BLaER1 (cell line): ENCODE data around the gene AFAP1L2.
A peak's percentile ranks its signal among the peaks of the same experiment; 100 is the strongest.

ENCODE experiments used
- H3K27ac ChIP-seq: shearing (Covaris generic); formaldehyde crosslinking; 2 replicates; pipeline ENCODE4 v1.8.1; 2022
- H3K27me3 ChIP-seq: shearing (Covaris generic); formaldehyde crosslinking; 2 replicates; pipeline ENCODE4 v1.8.1; 2022
- H3K36me3 ChIP-seq: shearing (Covaris generic); formaldehyde crosslinking; 2 replicates; pipeline ENCODE4 v1.8.1; 2022
- H3K4me1 ChIP-seq: shearing (Covaris generic); formaldehyde crosslinking; 2 replicates; pipeline ENCODE4 v1.8.1; 2022
- H3K4me2 ChIP-seq: shearing (Covaris generic); formaldehyde crosslinking; 2 replicates; pipeline ENCODE4 v1.8.1; 2022
- H3K4me3 ChIP-seq: shearing (Covaris generic); formaldehyde crosslinking; 2 replicates; pipeline ENCODE4 v1.8.1; 2022
- H3K9ac ChIP-seq: shearing (Covaris generic); formaldehyde crosslinking; 2 replicates; pipeline ENCODE4 v1.8.1; 2022
- H3K9me3 ChIP-seq: shearing (Covaris generic); formaldehyde crosslinking; 2 replicates; pipeline ENCODE4 v1.8.1; 2022
- H4K20me1 ChIP-seq: shearing (Covaris generic); formaldehyde crosslinking; 2 replicates; pipeline ENCODE4 v1.8.1; 2022
- Cebpa-rat ChIP-seq: shearing (Covaris generic); IDR thresholded peaks from 2 replicates; pipeline ENCODE4 v1.8.1; 2022

Gene AFAP1L2

GRCh38 chr10:114412907-114413797 lies 8.8 kb upstream of the AFAP1L2 start:
- peaks cover 10% of the 10 kb centered on the region for H3K4me1 ChIP-seq
- no peaks in the 10 kb centered on the region for H3K27me3 ChIP-seq
- no peak for TF ChIP-seq Cebpa-rat
- no peaks in the 10 kb centered on the region for H3K36me3 ChIP-seq
- H4K20me1 ChIP-seq: no peaks in the 10 kb centered on the region
- no peaks in the 10 kb centered on the region for H3K9me3 ChIP-seq
- H3K27ac ChIP-seq: no peak overlapping the region
- no peak overlapping the region for H3K4me2 ChIP-seq
- H3K9ac ChIP-seq: no peak overlapping the region
- no peak overlapping the region for H3K4me3 ChIP-seq

GRCh38 chr10:114408968-114409444 lies 4.7 kb upstream of the AFAP1L2 start:
- TF ChIP-seq Cebpa-rat: no peak
- Histone ChIP-seq H3K4me1 (peaks cover 26% of the 10 kb centered on the region), H3K36me3 (no peaks in the 10 kb centered on the region), H3K4me2 (peak overlapping the region; percentile 56), H3K27me3 (peaks cover 33% of the 10 kb centered on the region), H3K9me3 (0 out of 2 replicates have a peak, but pooled peaks cover 5% of the 10 kb centered on the region), H3K27ac (no peak overlapping the region), H3K4me3 (no peak overlapping the region), H3K9ac (no peak overlapping the region), H4K20me1 (peaks cover 12% of the 10 kb centered on the region)

GRCh38 chr10:114408112-114408967 lies 4.0 kb upstream of the AFAP1L2 start:
- H3K9ac ChIP-seq: no peak overlapping the region
- TF ChIP-seq Cebpa-rat: no peak
- H3K36me3 ChIP-seq: no peaks in the 10 kb centered on the region
- no peak overlapping the region for H3K27ac ChIP-seq
- peak overlapping the region; percentile 56 for H3K4me2 ChIP-seq
- H4K20me1 ChIP-seq: peaks cover 18% of the 10 kb centered on the region
- H3K9me3 ChIP-seq: 0 out of 2 replicates have a peak, but pooled peaks cover 5% of the 10 kb centered on the region
- H3K27me3 ChIP-seq: peaks cover 40% of the 10 kb centered on the region
- H3K4me1 ChIP-seq: peaks cover 32% of the 10 kb centered on the region
- no peak overlapping the region for H3K4me3 ChIP-seq

- H3K27me3 ChIP-seq: peaks cover 59% of the 10 kb centered on the region
- H3K4me3 ChIP-seq: no peak overlapping the region
- no peak for TF ChIP-seq Cebpa-rat
- no peak overlapping the region for H3K4me2 ChIP-seq
- H4K20me1 ChIP-seq: peaks cover 25% of the 10 kb centered on the region
- no peak overlapping the region for H3K9ac ChIP-seq
- H3K4me1 ChIP-seq: peaks cover 42% of the 10 kb centered on the region
- no peak overlapping the region for H3K27ac ChIP-seq
- H3K9me3 ChIP-seq: 0 out of 2 replicates have a peak, but pooled peaks cover 5% of the 10 kb centered on the region
- no peaks in the 10 kb centered on the region for H3K36me3 ChIP-seq
Measured at GRCh38 chr10:114406455-114406854, 2.2 kb upstream of the AFAP1L2 start.

GRCh38 chr10:114405011-114405350 lies 679 bp upstream of the AFAP1L2 start:
- peak overlapping the region; percentile 62 for H3K4me3 ChIP-seq
- H3K9ac ChIP-seq: no peak overlapping the region
- 0 out of 2 replicates have a peak, but pooled peaks cover 5% of the 10 kb centered on the region for H3K9me3 ChIP-seq
- H4K20me1 ChIP-seq: peaks cover 25% of the 10 kb centered on the region
- no peak overlapping the region for H3K27ac ChIP-seq
- H3K4me2 ChIP-seq: peak overlapping the region; percentile 87
- H3K4me1 ChIP-seq: peaks cover 42% of the 10 kb centered on the region
- H3K36me3 ChIP-seq: no peaks in the 10 kb centered on the region
- no peak for TF ChIP-seq Cebpa-rat
- peaks cover 65% of the 10 kb centered on the region for H3K27me3 ChIP-seq

- no peak for TF ChIP-seq Cebpa-rat
- peaks cover 37% of the 10 kb centered on the region for H3K4me1 ChIP-seq
- no peaks in the 10 kb centered on the region for H3K36me3 ChIP-seq
- H3K9ac ChIP-seq: no peak overlapping the region
- peak overlapping the region; percentile 62 for H3K4me3 ChIP-seq
- peak overlapping the region; percentile 87 for H3K4me2 ChIP-seq
- H4K20me1 ChIP-seq: peaks cover 25% of the 10 kb centered on the region
- 0 out of 2 replicates have a peak, but pooled peaks cover 5% of the 10 kb centered on the region for H3K9me3 ChIP-seq
- H3K27ac ChIP-seq: no peak overlapping the region
- H3K27me3 ChIP-seq: peaks cover 65% of the 10 kb centered on the region
Measured at GRCh38 chr10:114403541-114404161, 651 bp downstream of the AFAP1L2 start.

- no peak for TF ChIP-seq Cebpa-rat
- Histone ChIP-seq H3K4me1 (peaks cover 36% of the 10 kb centered on the region), H3K27me3 (peaks cover 64% of the 10 kb centered on the region), H3K27ac (no peak overlapping the region), H3K9ac (no peak overlapping the region), H3K4me2 (peak overlapping the region; percentile 87), H3K9me3 (0 out of 2 replicates have a peak, but pooled peaks cover 5% of the 10 kb centered on the region), H3K36me3 (no peaks in the 10 kb centered on the region), H3K4me3 (peak overlapping the region; percentile 62), H4K20me1 (peaks cover 25% of the 10 kb centered on the region)
Measured at GRCh38 chr10:114402871-114403540, 1.3 kb downstream of the AFAP1L2 start.

- H3K9ac ChIP-seq: no peak overlapping the region
- TF ChIP-seq Cebpa-rat: no peak
- no peak overlapping the region for H3K4me3 ChIP-seq
- H3K27ac ChIP-seq: no peak overlapping the region
- no peaks in the 10 kb centered on the region for H3K36me3 ChIP-seq
- H3K9me3 ChIP-seq: 0 out of 2 replicates have a peak, but pooled peaks cover 5% of the 10 kb centered on the region
- H4K20me1 ChIP-seq: peaks cover 25% of the 10 kb centered on the region
- peaks cover 59% of the 10 kb centered on the region for H3K27me3 ChIP-seq
- H3K4me2 ChIP-seq: no peak overlapping the region
- H3K4me1 ChIP-seq: peaks cover 38% of the 10 kb centered on the region
Measured at GRCh38 chr10:114402233-114402632, 2.1 kb downstream of the AFAP1L2 start.

GRCh38 chr10:114401195-114401791 lies 3.0 kb downstream of the AFAP1L2 start:
- Histone ChIP-seq H3K27me3 (peaks cover 55% of the 10 kb centered on the region), H3K4me2 (no peak overlapping the region), H3K4me3 (no peak overlapping the region), H3K9ac (no peak overlapping the region), H3K4me1 (peaks cover 43% of the 10 kb centered on the region), H3K9me3 (0 out of 2 replicates have a peak, but pooled peaks cover 5% of the 10 kb centered on the region), H3K27ac (no peak overlapping the region), H4K20me1 (peaks cover 25% of the 10 kb centered on the region), H3K36me3 (no peaks in the 10 kb centered on the region)
- no peak for TF ChIP-seq Cebpa-rat
